SK-N-SH (cell line): ENCODE results near the gene CPEB4. TPM values are rescaled to one million over a fixed set of nuclear protein-coding genes. Genes with fewer than 3 reads are reported as not detected.

Source experiments
- CTCF ChIA-PET: fragments of 300-600, 350-600 bp; formaldehyde crosslinking; extraction: SDS; loops from one replicate; lab custom pipeline; 2021; lab: Yijun Ruan, JAX
- POLR2A ChIA-PET: fragments of 350-600 bp; sonication (Branson Sonifier 250); formaldehyde crosslinking; extraction: SDS; loops from one replicate; lab custom pipeline; 2020; ENCODE audit warnings: antibody characterized with exemption, inconsistent platforms; lab: Yijun Ruan, JAX
- DNase-seq: peaks from one replicate; pipeline ENCODE4 v3.0.0; 2012
- H2AFZ ChIP-seq: fragments of 200-600 bp; sonication (generic); 2 replicates; pipeline ENCODE4 v1.8.1; 2016; ENCODE audit warnings: antibody characterized with exemption, mild to moderate bottlenecking, low read depth
- H3F3A ChIP-seq: fragments of 200-600 bp; sonication (generic); replicated peaks from 2 replicates; pipeline ENCODE3; 2016; ENCODE audit warnings: antibody characterized with exemption, mild to moderate bottlenecking; ENCODE audit not compliant: insufficient read depth
- H3K27ac ChIP-seq, 2 experiments: fragments of 200-500 bp in 1 of 2; fragments of 200-600 bp in 1 of 2; sonication (Bioruptor generic) in 1 of 2; sonication (generic), shearing (Covaris generic) in 1 of 2; 2 replicates each; pipeline versions ENCODE4 v1.5.1 to v1.6.1; 2014 to 2016; ENCODE audit warnings: low read depth in 2 of 2, inconsistent platforms in 1 of 2, low read length in 1 of 2, mild to moderate bottlenecking in 1 of 2, mixed read lengths in 1 of 2
- H3K27me3 ChIP-seq: fragments of 200-600 bp; sonication (generic), shearing (Covaris generic); 2 replicates; pipeline ENCODE4 v1.6.1; 2016; ENCODE audit warnings: mixed run types; ENCODE audit not compliant: insufficient read depth
- H3K36me3 ChIP-seq, 2 experiments: fragments of 200-500 bp in 1 of 2; fragments of 200-600 bp in 1 of 2; sonication (Bioruptor generic) in 1 of 2; sonication (generic) in 1 of 2; replicated peaks in 1 of 2; 2 replicates each; pipeline versions ENCODE3 to v1.5.1; 2014 to 2016; ENCODE audit warnings: low read length in 1 of 2, mild to moderate bottlenecking in 1 of 2; ENCODE audit not compliant: insufficient read depth in 2 of 2, control insufficient read depth in 1 of 2
- H3K4me1 ChIP-seq, 2 experiments: fragments of 200-500 bp in 1 of 2; fragments of 200-600 bp in 1 of 2; sonication (Bioruptor generic) in 1 of 2; sonication (generic), shearing (Covaris generic) in 1 of 2; 2 replicates each; pipeline versions ENCODE4 v1.5.1 to v1.6.1; 2014 to 2016; ENCODE audit warnings: low read depth in 1 of 2, low read length in 1 of 2, mixed run types in 1 of 2; ENCODE audit not compliant: insufficient read depth in 2 of 2, control insufficient read depth in 1 of 2
- H3K4me2 ChIP-seq: fragments of 200-600 bp; sonication (generic), shearing (Covaris generic); 2 replicates; pipeline ENCODE4 v1.6.1; 2017; ENCODE audit warnings: mixed run types
- H3K4me3 ChIP-seq, 2 experiments: fragments of 200-500 bp in 1 of 2; fragments of 200-600 bp in 1 of 2; sonication (Bioruptor generic) in 1 of 2; sonication (generic), shearing (Covaris generic) in 1 of 2; 2 replicates each; pipeline versions ENCODE4 v1.5.1 to v1.8.1; 2014 to 2016; ENCODE audit warnings: low read depth in 2 of 2, inconsistent platforms in 1 of 2, low read length in 1 of 2, mild to moderate bottlenecking in 1 of 2, mixed read lengths in 1 of 2, moderate library complexity in 1 of 2
- H3K79me2 ChIP-seq: fragments of 200-600 bp; sonication (generic); 2 replicates; pipeline ENCODE4 v1.8.1; 2017; ENCODE audit warnings: mild to moderate bottlenecking; ENCODE audit not compliant: insufficient read depth
- H3K9ac ChIP-seq: fragments of 200-600 bp; sonication (generic); 2 replicates; pipeline ENCODE4 v1.6.1; 2017; ENCODE audit warnings: mixed run types
- H3K9me2 ChIP-seq: fragments of 200-600 bp; sonication (generic); 2 replicates; pipeline ENCODE4 v1.6.1; 2017; ENCODE audit warnings: mixed run types
- H3K9me3 ChIP-seq: fragments of 200-600 bp; sonication (generic); 2 replicates; pipeline ENCODE4 v1.6.1; 2017; ENCODE audit warnings: mixed run types, mild to moderate bottlenecking, moderate library complexity
- H4K20me1 ChIP-seq: fragments of 200-600 bp; sonication (generic); 2 replicates; pipeline ENCODE4 v1.6.1; 2017; ENCODE audit warnings: mild to moderate bottlenecking, mixed run types; ENCODE audit not compliant: insufficient read depth
- EP300 ChIP-seq, 2 experiments: IDR thresholded peaks; 2 replicates each; pipeline versions ENCODE4 v1.4.0 to v1.6.1; 2012; ENCODE audit warnings: borderline replicate concordance in 1 of 2, low read depth in 1 of 2, low read length in 1 of 2
- FOSL2 ChIP-seq: IDR thresholded peaks from 2 replicates; pipeline ENCODE4 v1.4.0; 2012; ENCODE audit warnings: low read depth, mild to moderate bottlenecking, moderate library complexity, borderline replicate concordance
- FOXJ3 ChIP-seq: sonication (generic); formaldehyde crosslinking; IDR thresholded peaks from 2 replicates; pipeline ENCODE4 v1.5.1; 2020; ENCODE audit warnings: mild to moderate bottlenecking, missing genetic modification reagents
- GATA2 ChIP-seq: sonication (generic); formaldehyde crosslinking; IDR thresholded peaks from 2 replicates; pipeline ENCODE4 v1.5.0; 2020; ENCODE audit warnings: mild to moderate bottlenecking, missing genetic modification reagents
- JUND ChIP-seq: IDR thresholded peaks from 2 replicates; pipeline ENCODE4 v1.4.0; 2012
- NRF1 ChIP-seq: IDR thresholded peaks from 2 replicates; pipeline ENCODE4 v1.6.1; 2012; ENCODE audit warnings: low read depth, mild to moderate bottlenecking, low read length
- RAD21 ChIP-seq: IDR thresholded peaks from 2 replicates; pipeline ENCODE4 v1.6.1; 2012; ENCODE audit warnings: mild to moderate bottlenecking, low read length
- SIN3A ChIP-seq: IDR thresholded peaks from 2 replicates; pipeline ENCODE4 v1.6.1; 2012; ENCODE audit warnings: low read depth, mild to moderate bottlenecking, low read length, moderate library complexity, borderline replicate concordance
- SMC3 ChIP-seq: IDR thresholded peaks from 2 replicates; pipeline ENCODE4 v1.6.1; 2012; ENCODE audit warnings: low read depth, low read length, improper control_type of control experiment
- TAF1 ChIP-seq: IDR thresholded peaks from 2 replicates; pipeline ENCODE4 v1.6.1; 2012; ENCODE audit warnings: low read depth, mild to moderate bottlenecking, low read length, moderate library complexity, borderline replicate concordance
- TCF12 ChIP-seq: IDR thresholded peaks from 2 replicates; pipeline ENCODE4 v1.4.0; 2012
- YY1 ChIP-seq: IDR thresholded peaks from 2 replicates; pipeline ENCODE4 v1.4.0; 2012; ENCODE audit warnings: low read depth, mild to moderate bottlenecking
- WGBS: methylation state at CpG from one replicate; pipeline ENCODE4 v1.1.6; 2017; ENCODE audit warnings: low lambda C conversion rate; 5-methylcytosine and 5-hydroxymethylcytosine counted together
- polyA plus RNA-seq, 3 experiments: library from polyadenylated mRNA; depleted of rRNA; stranded (reverse); fragments of >200 nt; gene quantifications; 2 replicates each; pipeline ENCODE4 v1.2.3, GENCODE V29; 2012
- TF ChIP-seq, protein P1 (sequence below): fragments of 200-600 bp; sonication (generic); IDR thresholded peaks from 2 replicates; pipeline ENCODE4 v1.6.1; 2017; ENCODE audit warnings: antibody characterized with exemption, mild to moderate bottlenecking, moderate library complexity
- TF ChIP-seq, protein P2 (sequence below): IDR thresholded peaks from 2 replicates; pipeline ENCODE4 v1.4.0; 2012; ENCODE audit warnings: low read depth, borderline replicate concordance
- TF ChIP-seq, protein P3 (sequence below): IDR thresholded peaks from 2 replicates; pipeline ENCODE4 v1.4.0; 2012; ENCODE audit warnings: low read depth
- TF ChIP-seq, protein P4 (sequence below): IDR thresholded peaks from 2 replicates; pipeline ENCODE4 v1.6.1; 2012; ENCODE audit warnings: mild to moderate bottlenecking, low read depth, low read length, moderate library complexity
- TF ChIP-seq, protein P5 (sequence below): IDR thresholded peaks from 2 replicates; pipeline ENCODE4; 2012
- TF ChIP-seq, protein P6 (sequence below): IDR thresholded peaks from 2 replicates; pipeline ENCODE4 v1.4.0; 2012; ENCODE audit warnings: low read depth, borderline replicate concordance
- TF ChIP-seq, protein P7 (sequence below): fragments of 150-350 bp; IDR thresholded peaks from 2 replicates; pipeline ENCODE4 v1.6.1; 2016; ENCODE audit warnings: mild to moderate bottlenecking, low read depth, low read length

CPEB4 gene
- polyA plus RNA-seq, 1 of the 3 experiments (the other 2 are of a cell fraction), result 6.8 TPM

DNA sequence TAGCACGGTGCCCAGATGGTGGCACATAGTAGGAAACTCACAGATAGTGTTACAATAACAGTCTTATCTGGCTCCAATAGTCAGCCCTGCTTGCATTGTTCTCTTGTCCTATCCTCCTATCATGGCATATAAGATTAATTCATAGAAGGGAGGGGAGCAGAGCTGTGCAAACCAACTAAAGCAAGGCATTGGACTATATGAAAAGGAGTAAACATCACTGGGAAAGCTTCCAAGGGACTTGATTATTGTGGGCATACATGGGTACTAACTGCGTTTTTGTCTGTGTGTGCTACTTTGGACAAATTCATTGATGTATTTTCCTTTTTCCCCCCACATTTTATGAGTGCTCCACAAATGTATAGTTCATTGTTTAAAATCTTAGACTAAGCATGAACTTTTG is 57.0 kb downstream of the CPEB4 start:
- TF ChIP-seq JUND (no peak), GATA2 (no peak), SIN3A (no peak), NRF1 (no peak), TCF12 (no peak), FOSL2 (no peak), RAD21 (no peak), EP300 (IDR thresholded peaks at IDR 0.05; ENCODE audit: borderline replicate concordance in 1 of 2, low read depth in 1 of 2, low read length in 1 of 2) (no peak), FOXJ3 (CRISPR knock-in tag) (no peak), TAF1 (no peak), SMC3 (no peak), YY1 (no peak)
- TF ChIP-seq, protein P1, sequence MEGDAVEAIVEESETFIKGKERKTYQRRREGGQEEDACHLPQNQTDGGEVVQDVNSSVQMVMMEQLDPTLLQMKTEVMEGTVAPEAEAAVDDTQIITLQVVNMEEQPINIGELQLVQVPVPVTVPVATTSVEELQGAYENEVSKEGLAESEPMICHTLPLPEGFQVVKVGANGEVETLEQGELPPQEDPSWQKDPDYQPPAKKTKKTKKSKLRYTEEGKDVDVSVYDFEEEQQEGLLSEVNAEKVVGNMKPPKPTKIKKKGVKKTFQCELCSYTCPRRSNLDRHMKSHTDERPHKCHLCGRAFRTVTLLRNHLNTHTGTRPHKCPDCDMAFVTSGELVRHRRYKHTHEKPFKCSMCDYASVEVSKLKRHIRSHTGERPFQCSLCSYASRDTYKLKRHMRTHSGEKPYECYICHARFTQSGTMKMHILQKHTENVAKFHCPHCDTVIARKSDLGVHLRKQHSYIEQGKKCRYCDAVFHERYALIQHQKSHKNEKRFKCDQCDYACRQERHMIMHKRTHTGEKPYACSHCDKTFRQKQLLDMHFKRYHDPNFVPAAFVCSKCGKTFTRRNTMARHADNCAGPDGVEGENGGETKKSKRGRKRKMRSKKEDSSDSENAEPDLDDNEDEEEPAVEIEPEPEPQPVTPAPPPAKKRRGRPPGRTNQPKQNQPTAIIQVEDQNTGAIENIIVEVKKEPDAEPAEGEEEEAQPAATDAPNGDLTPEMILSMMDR, result no peak
- TF ChIP-seq, protein P2, sequence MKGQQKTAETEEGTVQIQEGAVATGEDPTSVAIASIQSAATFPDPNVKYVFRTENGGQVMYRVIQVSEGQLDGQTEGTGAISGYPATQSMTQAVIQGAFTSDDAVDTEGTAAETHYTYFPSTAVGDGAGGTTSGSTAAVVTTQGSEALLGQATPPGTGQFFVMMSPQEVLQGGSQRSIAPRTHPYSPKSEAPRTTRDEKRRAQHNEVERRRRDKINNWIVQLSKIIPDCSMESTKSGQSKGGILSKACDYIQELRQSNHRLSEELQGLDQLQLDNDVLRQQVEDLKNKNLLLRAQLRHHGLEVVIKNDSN, result no peak
- TF ChIP-seq, protein P3, sequence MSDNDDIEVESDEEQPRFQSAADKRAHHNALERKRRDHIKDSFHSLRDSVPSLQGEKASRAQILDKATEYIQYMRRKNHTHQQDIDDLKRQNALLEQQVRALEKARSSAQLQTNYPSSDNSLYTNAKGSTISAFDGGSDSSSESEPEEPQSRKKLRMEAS, result no peak
- TF ChIP-seq, protein P4, sequence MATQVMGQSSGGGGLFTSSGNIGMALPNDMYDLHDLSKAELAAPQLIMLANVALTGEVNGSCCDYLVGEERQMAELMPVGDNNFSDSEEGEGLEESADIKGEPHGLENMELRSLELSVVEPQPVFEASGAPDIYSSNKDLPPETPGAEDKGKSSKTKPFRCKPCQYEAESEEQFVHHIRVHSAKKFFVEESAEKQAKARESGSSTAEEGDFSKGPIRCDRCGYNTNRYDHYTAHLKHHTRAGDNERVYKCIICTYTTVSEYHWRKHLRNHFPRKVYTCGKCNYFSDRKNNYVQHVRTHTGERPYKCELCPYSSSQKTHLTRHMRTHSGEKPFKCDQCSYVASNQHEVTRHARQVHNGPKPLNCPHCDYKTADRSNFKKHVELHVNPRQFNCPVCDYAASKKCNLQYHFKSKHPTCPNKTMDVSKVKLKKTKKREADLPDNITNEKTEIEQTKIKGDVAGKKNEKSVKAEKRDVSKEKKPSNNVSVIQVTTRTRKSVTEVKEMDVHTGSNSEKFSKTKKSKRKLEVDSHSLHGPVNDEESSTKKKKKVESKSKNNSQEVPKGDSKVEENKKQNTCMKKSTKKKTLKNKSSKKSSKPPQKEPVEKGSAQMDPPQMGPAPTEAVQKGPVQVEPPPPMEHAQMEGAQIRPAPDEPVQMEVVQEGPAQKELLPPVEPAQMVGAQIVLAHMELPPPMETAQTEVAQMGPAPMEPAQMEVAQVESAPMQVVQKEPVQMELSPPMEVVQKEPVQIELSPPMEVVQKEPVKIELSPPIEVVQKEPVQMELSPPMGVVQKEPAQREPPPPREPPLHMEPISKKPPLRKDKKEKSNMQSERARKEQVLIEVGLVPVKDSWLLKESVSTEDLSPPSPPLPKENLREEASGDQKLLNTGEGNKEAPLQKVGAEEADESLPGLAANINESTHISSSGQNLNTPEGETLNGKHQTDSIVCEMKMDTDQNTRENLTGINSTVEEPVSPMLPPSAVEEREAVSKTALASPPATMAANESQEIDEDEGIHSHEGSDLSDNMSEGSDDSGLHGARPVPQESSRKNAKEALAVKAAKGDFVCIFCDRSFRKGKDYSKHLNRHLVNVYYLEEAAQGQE, result no peak
- TF ChIP-seq, protein P5, sequence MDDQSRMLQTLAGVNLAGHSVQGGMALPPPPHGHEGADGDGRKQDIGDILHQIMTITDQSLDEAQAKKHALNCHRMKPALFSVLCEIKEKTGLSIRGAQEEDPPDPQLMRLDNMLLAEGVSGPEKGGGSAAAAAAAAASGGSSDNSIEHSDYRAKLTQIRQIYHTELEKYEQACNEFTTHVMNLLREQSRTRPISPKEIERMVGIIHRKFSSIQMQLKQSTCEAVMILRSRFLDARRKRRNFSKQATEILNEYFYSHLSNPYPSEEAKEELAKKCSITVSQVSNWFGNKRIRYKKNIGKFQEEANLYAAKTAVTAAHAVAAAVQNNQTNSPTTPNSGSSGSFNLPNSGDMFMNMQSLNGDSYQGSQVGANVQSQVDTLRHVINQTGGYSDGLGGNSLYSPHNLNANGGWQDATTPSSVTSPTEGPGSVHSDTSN, result no peak
- TF ChIP-seq, protein P6, sequence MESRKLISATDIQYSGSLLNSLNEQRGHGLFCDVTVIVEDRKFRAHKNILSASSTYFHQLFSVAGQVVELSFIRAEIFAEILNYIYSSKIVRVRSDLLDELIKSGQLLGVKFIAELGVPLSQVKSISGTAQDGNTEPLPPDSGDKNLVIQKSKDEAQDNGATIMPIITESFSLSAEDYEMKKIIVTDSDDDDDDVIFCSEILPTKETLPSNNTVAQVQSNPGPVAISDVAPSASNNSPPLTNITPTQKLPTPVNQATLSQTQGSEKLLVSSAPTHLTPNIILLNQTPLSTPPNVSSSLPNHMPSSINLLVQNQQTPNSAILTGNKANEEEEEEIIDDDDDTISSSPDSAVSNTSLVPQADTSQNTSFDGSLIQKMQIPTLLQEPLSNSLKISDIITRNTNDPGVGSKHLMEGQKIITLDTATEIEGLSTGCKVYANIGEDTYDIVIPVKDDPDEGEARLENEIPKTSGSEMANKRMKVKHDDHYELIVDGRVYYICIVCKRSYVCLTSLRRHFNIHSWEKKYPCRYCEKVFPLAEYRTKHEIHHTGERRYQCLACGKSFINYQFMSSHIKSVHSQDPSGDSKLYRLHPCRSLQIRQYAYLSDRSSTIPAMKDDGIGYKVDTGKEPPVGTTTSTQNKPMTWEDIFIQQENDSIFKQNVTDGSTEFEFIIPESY, result no peak
- TF ChIP-seq, protein P7, sequence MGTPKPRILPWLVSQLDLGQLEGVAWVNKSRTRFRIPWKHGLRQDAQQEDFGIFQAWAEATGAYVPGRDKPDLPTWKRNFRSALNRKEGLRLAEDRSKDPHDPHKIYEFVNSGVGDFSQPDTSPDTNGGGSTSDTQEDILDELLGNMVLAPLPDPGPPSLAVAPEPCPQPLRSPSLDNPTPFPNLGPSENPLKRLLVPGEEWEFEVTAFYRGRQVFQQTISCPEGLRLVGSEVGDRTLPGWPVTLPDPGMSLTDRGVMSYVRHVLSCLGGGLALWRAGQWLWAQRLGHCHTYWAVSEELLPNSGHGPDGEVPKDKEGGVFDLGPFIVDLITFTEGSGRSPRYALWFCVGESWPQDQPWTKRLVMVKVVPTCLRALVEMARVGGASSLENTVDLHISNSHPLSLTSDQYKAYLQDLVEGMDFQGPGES, result no peak
- 97% methylated on average over 2 of the region's 2 CpGs for WGBS
- Histone ChIP-seq H3K4me1 (no peaks in the 10 kb centered on the region), H3K9me3 (no peaks in the 10 kb centered on the region), H3K9me2 (no peaks in the 10 kb centered on the region), H3K4me3 (no peak overlapping the region), H3K4me2 (no peak overlapping the region), H3K36me3 (peaks cover 32 to 47% of the 10 kb centered on the region in 2 experiments), H2AFZ (no peak overlapping the region), H3F3A (no peaks in the 10 kb centered on the region), H4K20me1 (no peaks in the 10 kb centered on the region), H3K27ac (no peak overlapping the region), H3K79me2 (no peaks in the 10 kb centered on the region; the same call in none of the 2 replicates), H3K9ac (no peak overlapping the region), H3K27me3 (no peaks in the 10 kb centered on the region)
- DNase-seq, result no peak
- ChIA-PET POLR2A (interaction anchor here (2.0 kb wide), 1 partner anchor 18 kb away, joined by 5 read pairs; no protein-coding TSS in a partner anchor), CTCF (no interaction called here)
